Stimulated activated CD4-positive, alpha-beta T cell treated with anti-CD3 and anti-CD28 coated beads, TNF-alpha, amount 100 ng/mL, for 4 hours (primary cell): ENCODE measurements around the gene TRIM24.

Experiments
- DNase-seq, 3 experiments: peaks; one replicate each; pipeline ENCODE4 v3.0.0-alpha.2; 2020; ENCODE audit warnings: low read depth in 3 of 3

Gene TRIM24

GRCh38 chr7:138538518-138538917 lies 78.5 kb downstream of the TRIM24 start:
- no peak for DNase-seq

DNA sequence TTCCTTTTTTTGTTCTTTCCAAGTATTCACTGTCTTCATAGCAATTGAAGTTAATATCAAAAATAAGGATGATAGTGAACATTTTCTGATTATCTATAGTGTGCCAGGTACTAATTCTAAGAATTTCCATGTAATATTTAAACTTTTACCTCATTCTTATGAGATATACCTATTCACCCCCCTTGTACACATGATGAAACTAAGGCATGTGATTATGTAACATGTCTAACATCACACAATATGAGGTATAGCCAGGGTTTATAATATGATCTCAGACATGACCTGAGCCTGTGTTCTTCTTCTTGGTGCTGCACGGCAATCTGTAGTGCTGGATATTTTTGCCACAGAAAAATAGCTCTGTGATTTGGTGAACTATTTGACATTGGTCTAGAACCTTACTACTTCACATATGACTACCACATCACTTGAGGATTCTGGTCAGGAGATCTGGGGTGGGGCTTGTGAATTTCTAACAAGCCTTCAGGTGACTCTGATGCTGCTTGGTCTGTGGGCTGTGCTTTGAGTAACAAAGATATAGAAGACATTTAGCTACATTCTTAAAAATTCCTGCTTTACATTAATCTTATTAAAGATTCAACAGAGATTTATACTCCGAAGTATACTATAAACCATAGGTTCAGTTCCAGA lies 79.1 kb downstream of the TRIM24 start:
- no peak for DNase-seq

GRCh38 chr7:138542183-138542582 lies 82.1 kb downstream of the TRIM24 start:
- no peak for DNase-seq

- no peak for DNase-seq
Measured at GRCh38 chr7:138543739-138544138, 83.7 kb downstream of the TRIM24 start.

DNA sequence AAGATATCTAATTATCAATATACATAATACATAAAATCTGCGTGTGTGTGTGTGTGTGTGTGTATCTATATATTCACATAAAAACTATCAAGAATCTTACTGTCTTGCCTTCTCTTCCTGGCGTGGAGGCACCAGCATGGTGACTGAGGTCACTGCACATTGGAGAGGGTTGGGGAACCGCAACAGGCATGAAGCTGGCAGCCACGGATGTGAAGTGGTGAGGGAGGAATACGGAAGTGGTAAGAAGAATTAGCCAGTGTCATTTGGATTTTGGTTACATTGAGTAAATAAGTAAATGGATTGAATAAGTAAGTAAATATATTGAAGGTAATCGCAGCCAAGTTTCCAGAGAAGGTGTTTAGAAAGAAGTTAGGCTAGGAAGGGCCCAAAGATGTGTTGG lies 85.1 kb downstream of the TRIM24 start:
- DNase-seq, result no peak

- DNase-seq, result no peak
Measured at GRCh38 chr7:138546064-138546619, 86.1 kb downstream of the TRIM24 start.

DNA sequence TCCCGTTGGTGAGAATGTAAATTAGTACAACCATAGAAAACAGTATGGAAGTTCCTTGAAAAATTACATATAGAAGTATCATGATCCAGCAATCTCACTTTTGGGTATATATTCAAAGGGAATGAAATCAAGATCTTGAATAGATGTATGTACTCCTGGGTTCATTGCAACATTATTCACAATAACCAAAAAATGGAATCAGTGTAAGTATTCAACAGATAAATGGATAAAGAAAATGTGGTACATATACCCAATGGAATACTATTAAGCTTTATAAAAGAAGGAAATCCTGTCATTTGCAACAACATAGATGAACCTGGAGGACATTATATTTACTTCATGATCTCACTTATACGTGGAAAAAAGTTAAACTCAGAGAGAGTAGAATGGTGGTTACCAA lies 86.8 kb downstream of the TRIM24 start:
- no peak for DNase-seq

- no peak for DNase-seq
Measured at GRCh38 chr7:138549082-138549481, 89.0 kb downstream of the TRIM24 start.

GRCh38 chr7:138550337-138550736 lies 90.3 kb downstream of the TRIM24 start:
- DNase-seq, result no peak

- DNase-seq, result no peak
Measured at GRCh38 chr7:138551102-138551501, 91.0 kb downstream of the TRIM24 start.

GRCh38 chr7:138553805-138554204 lies 93.7 kb downstream of the TRIM24 start:
- DNase-seq, result no peak

- DNase-seq, result no peak
Measured at GRCh38 chr7:138554674-138555073, 94.6 kb downstream of the TRIM24 start.

GRCh38 chr7:138555684-138556083 lies 95.6 kb downstream of the TRIM24 start:
- DNase-seq, result no peak

DNA sequence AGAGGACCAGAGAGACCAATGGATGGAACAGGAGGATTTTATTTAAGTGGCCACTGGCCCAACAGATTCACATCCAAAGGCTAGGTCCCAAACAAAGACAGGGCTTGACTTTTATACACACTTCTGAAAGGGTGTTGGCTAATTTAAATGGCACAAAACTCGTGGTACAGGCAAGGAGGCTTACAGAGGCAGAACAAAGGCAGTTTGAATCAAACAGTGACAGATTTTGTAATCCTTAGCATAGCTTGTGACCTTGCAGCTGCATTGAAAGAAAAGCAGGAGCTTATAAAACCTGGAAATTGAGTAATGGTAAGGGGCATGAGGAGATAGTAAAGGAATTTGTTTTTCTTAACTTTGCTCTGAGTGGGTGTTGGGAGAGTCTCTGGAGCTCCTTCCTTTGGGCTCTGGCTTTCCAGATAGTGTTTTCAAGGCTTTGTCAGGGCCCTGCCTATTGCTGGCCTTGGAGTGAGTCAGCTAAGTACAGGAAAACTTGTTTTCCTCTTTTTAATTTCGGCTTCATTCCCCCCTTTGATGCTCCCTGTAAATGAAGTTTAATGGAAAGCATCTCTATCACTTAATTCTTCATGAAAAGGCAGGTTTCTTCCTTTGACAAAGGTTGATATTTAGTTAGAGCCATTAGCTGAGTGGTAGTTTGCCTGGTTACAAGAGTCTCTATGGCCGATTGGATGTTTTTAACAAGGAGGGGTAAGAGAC lies 96.9 kb downstream of the TRIM24 start:
- DNase-seq, result no peak

- DNase-seq, result no peak
Measured at GRCh38 chr7:138559448-138559847, 99.4 kb downstream of the TRIM24 start.

GRCh38 chr7:138563808-138564207 lies 103.7 kb downstream of the TRIM24 start:
- no peak for DNase-seq

DNA sequence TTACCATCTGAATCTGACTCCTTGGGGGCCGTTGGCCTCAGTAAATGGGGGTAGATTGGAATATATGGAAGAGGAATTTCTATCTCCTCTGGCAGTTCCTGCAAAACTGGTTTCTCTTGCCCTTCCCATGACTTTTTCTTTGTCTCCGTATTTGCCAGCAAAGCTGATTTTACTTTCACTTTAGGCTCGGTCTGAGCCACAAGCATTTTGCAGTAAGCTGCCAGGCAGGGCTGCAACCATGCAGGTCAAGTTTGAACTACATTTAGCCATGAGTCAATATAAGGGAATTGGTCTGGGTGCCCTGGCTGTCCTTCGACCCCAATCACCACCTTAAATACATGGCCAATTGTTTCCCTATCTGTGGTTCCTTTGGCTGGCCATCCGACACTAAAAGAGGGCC lies 104.3 kb downstream of the TRIM24 start:
- DNase-seq, result no peak

GRCh38 chr7:138565071-138565450 lies 105.0 kb downstream of the TRIM24 start:
- DNase-seq, result no peak

DNA sequence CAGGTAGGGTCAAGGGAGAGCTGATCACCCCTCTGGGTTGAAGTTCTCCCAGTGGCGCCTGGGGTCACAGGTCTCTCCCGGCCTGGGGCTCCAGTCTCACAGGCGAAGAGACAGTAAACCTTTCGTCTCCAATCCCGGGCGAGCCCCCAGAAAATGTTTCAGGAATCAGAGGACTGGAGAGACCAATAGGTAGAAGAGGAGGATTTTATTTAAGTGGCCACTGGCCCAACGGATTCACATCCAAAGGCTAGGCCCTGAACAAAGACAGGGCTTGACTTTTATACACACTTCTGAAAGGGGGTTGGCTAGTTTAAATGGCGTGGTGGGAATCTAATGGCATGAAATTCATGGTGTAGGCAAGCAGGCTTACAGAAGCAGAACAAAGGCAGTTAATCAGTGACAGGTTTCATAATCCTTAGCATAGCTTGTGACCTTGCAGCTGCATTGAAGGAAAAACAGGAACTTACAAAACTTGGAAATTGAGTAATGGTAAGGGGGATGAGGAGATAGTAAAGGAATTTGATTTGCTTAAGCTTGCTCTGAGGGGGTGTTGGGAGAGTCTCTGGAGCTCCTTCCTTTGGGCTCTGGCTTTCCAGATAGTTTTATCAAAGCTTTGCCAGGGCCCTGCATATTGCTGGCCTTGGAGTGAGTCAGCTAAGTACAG lies 105.5 kb downstream of the TRIM24 start:
- DNase-seq, result no peak

DNA sequence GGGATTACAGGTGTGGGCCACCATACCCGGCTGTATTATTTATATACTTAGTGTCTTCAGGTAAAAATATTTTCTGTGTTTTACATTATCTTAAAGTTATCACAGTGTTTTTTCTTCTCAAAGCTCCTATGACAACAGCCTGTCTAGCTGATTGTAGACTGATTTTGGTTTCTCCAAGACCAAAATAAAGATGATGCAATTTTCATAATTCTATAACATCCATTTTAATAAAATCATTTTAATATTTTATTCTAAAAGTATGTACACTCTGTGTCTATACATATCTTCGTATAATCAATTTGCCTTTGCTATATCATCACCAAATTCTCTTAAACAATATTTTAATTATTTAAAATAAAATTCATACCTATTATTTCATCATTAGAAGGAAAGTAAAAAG lies 108.6 kb downstream of the TRIM24 start:
- DNase-seq, result no peak

- DNase-seq, result no peak
Measured at GRCh38 chr7:138569418-138569817, 109.4 kb downstream of the TRIM24 start.

DNA sequence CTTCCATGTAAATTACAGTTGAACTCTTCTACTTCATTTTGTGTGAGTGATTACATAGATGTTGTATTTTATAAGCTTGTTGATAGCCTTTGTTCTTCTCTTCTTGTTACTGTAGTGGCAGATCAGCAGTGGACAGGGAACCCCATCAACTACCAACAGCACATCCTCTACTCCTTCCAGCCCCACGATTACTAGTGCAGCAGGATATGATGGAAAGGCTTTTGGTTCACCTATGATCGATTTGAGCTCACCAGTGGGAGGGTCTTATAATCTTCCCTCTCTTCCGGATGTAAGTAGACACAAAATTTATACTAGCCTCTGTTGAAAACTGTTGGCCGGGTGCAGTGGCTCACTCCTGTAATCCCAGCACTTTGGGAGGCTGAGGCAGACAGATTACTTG lies 110.7 kb downstream of the TRIM24 start:
- DNase-seq, result no peak

DNA sequence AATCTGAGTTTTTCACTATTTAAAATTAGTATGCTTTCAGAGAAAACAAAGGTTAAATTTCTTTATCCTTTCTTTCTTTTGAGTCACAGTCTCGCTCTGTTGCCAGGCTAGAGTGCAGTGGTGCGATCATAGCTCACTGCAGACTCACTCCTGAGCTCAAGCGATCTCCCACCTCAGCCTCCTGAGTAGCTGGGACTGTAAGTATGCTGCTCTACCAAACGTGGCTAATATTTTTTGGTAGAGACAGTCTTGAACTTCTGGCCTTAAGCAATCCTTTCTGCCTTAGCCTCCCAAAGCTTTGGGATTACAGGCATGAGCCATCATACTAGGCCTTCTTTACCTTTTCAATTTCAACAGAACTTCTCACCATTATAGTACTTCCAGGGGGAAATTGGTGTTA lies 113.7 kb downstream of the TRIM24 start:
- no peak for DNase-seq
